Calu3 (cell line): ENCODE results near the gene TNRC18. TPM values are rescaled to one million over a fixed set of nuclear protein-coding genes. Genes with fewer than 3 reads are reported as not detected.
"Not testable (repeated sequence)": the region's sequence is repeated elsewhere in the genome, so short reads cannot be mapped to it uniquely, and the experiment has no call there.

ENCODE experiments used
- BruUV-seq: library from RNA; stranded (reverse); fragments of 400-500 nt; replicated peaks from 2 replicates; lab custom pipeline; 2021; lab: Mats Ljungman, UMichigan
- CTCF ChIA-PET: fragments of 300-600 bp; sonication (Branson Sonifier 250); formaldehyde crosslinking; loops from one replicate; lab custom pipeline; 2022; ENCODE audit warnings: antibody characterized with exemption; lab: Charles Lee
- DNase-seq: peaks from one replicate; pipeline ENCODE4 v3.0.0; 2022
- H3K27ac Mint-ChIP-seq: one replicate; pipeline ENCODE4 v1.8.0; 2022; ENCODE audit warnings: mixed read lengths; ENCODE audit not compliant: unreplicated experiment
- H3K27me3 Mint-ChIP-seq: one replicate; pipeline ENCODE4 v1.8.0; 2022; ENCODE audit warnings: mixed read lengths; ENCODE audit not compliant: unreplicated experiment
- H3K36me3 Mint-ChIP-seq: one replicate; pipeline ENCODE4 v1.8.0; 2022; ENCODE audit warnings: mild to moderate bottlenecking, moderate library complexity, mixed read lengths; ENCODE audit not compliant: insufficient read depth, unreplicated experiment
- H3K4me1 Mint-ChIP-seq: one replicate; pipeline ENCODE4 v1.8.0; 2022; ENCODE audit warnings: mild to moderate bottlenecking, low read depth, mixed read lengths; ENCODE audit not compliant: unreplicated experiment
- H3K4me3 Mint-ChIP-seq: one replicate; pipeline ENCODE4 v1.8.0; 2022; ENCODE audit warnings: mild to moderate bottlenecking, low read depth, moderate library complexity, mixed read lengths; ENCODE audit not compliant: unreplicated experiment
- H3K9me3 Mint-ChIP-seq: one replicate; pipeline ENCODE4 v1.8.0; 2022; ENCODE audit warnings: low read depth, mixed read lengths; ENCODE audit not compliant: unreplicated experiment
- intact Hi-C: fragments of 100-400 bp; cut with micrococcal nuclease; formaldehyde crosslinking; loops from one replicate; pipeline ENCODE4 v1.10.0; 2022; ENCODE audit not compliant: unreplicated experiment
- total RNA-seq: library from RNA; stranded (reverse); gene quantifications from 2 replicates; pipeline ENCODE4 v1.2.3, GENCODE V29; 2022
- TF ChIP-seq, protein P1 (sequence below): fragments of 200-600 bp; IDR thresholded peaks from one replicate; pipeline ENCODE4 v1.8.0; 2022; ENCODE audit warnings: antibody characterized with exemption; ENCODE audit not compliant: unreplicated experiment

The TNRC18 gene
- total RNA-seq, 1 experiment from 2014 or later: 213 TPM

DNA sequence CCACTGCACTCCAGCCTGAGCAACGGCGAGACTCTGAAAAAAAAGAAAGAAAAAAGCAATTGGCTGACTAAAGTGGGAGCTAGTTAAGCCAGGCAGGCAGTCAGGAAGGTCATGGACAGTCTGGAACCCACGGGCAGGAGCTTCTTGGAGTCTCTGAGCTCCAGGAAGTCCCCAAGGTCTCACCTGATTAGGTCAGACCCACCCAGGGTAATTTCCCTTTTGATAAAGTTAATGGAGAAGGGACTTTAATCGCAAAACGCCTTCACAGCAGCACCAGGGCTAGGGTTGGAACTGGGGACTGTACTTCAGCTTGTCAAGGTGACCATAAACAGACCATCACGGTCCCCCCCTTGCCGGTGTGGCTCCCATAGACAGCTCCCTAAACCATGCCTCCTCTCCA lies 134.3 kb downstream of the TNRC18 start:
- peaks cover 13% of the 10 kb centered on the region for H3K27me3 Mint-ChIP-seq
- TF ChIP-seq, protein P1, sequence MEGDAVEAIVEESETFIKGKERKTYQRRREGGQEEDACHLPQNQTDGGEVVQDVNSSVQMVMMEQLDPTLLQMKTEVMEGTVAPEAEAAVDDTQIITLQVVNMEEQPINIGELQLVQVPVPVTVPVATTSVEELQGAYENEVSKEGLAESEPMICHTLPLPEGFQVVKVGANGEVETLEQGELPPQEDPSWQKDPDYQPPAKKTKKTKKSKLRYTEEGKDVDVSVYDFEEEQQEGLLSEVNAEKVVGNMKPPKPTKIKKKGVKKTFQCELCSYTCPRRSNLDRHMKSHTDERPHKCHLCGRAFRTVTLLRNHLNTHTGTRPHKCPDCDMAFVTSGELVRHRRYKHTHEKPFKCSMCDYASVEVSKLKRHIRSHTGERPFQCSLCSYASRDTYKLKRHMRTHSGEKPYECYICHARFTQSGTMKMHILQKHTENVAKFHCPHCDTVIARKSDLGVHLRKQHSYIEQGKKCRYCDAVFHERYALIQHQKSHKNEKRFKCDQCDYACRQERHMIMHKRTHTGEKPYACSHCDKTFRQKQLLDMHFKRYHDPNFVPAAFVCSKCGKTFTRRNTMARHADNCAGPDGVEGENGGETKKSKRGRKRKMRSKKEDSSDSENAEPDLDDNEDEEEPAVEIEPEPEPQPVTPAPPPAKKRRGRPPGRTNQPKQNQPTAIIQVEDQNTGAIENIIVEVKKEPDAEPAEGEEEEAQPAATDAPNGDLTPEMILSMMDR: no peak
- H3K9me3 Mint-ChIP-seq: no peaks in the 10 kb centered on the region
- no peak for DNase-seq
- CTCF ChIA-PET: interaction anchor here (0.6 kb wide), 2 partner anchors 95 to 371 kb away, joined by 3 to 4 read pairs; no protein-coding TSS in a partner anchor
- intact Hi-C loops: no loop called here
- H3K4me1 Mint-ChIP-seq: peaks cover 7% of the 10 kb centered on the region
- no TSS peak for BruUV-seq
- H3K4me3 Mint-ChIP-seq: no peak overlapping the region
- no peaks in the 10 kb centered on the region for H3K36me3 Mint-ChIP-seq
- no peak overlapping the region for H3K27ac Mint-ChIP-seq

DNA sequence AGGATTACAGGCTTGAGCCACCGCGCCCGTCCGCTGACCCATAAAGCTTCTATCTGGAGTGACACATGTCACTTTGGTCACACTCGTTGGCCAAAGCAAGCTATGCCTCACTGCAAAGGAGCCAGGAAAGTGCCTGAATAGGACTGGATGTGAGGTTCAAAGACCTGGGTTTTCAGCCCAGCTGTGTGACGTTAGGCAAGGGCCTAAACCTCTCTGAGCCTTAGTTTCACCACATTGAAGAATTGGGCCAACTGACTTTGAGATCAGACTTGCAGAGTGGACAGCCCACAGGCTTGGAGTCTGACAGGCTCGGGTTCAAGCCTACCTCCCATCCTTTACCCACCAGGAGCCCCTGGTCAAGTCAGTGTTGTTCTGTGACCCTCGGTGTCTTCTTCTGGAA lies 135.1 kb downstream of the TNRC18 start:
- CTCF ChIA-PET: interaction anchor here (0.6 kb wide), 2 partner anchors 11 to 372 kb away, joined by 4 to 7 read pairs; no protein-coding TSS in a partner anchor
- H3K36me3 Mint-ChIP-seq, DNase-seq, H3K9me3 Mint-ChIP-seq, intact Hi-C loops, BruUV-seq, H3K27ac Mint-ChIP-seq, H3K4me3 Mint-ChIP-seq: not testable (repeated sequence)
- Mint-ChIP-seq H3K4me1 (peaks cover 12% of the 10 kb centered on the region), H3K27me3 (peaks cover 19% of the 10 kb centered on the region)

DNA sequence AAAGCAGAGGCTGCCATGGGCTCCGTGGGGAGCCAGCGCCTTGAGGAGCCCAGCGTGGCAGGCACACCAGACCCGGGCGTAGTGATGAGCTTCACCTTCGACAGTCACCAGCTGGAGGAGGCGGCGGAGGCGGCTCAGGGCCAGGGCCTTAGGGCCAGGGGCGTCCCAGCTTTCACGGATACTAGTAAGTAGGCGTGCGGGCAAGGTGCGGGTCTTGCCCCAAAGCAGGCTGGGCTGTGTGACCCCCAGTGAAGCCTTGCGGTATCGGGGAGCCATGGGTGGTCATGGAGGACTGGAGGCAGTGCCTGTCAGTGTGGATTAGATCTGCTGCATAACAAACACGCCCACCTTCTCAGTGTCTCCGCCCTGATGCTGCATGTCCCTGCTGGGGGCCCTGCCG lies 135.8 kb downstream of the TNRC18 start:
- Mint-ChIP-seq H3K27me3 (peaks cover 19% of the 10 kb centered on the region), H3K27ac (no peak overlapping the region), H3K36me3 (no peaks in the 10 kb centered on the region), H3K4me1 (peaks cover 12% of the 10 kb centered on the region), H3K9me3 (no peaks in the 10 kb centered on the region), H3K4me3 (no peak overlapping the region)
- intact Hi-C loops: no loop called here
- CTCF ChIA-PET: no interaction called here
- no TSS peak for BruUV-seq
- TF ChIP-seq, protein P1: no peak
- DNase-seq: no peak

DNA sequence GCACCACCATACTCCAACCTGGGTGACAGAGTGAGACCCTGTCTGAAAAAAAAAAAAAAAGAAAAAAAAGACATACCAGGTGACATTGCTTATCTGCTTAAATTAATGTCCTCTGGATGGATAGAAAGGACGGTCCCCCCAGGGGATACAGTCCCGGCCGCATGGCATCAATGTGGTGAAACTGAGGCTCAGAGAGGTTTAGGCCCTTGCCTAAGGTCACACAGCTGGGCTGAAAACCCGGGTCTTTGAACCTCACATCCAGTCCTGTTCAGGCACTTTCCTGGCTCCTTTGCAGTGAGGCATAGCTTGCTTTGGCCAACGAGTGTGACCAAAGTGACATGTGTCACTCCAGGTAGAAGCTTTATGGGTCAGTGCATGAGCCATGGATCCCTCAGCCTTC lies 136.3 kb downstream of the TNRC18 start:
- H3K36me3 Mint-ChIP-seq, CTCF ChIA-PET, DNase-seq, BruUV-seq, H3K27ac Mint-ChIP-seq, intact Hi-C loops, H3K9me3 Mint-ChIP-seq, H3K4me3 Mint-ChIP-seq: not testable (repeated sequence)
- Mint-ChIP-seq H3K27me3 (peaks cover 19% of the 10 kb centered on the region), H3K4me1 (peaks cover 12% of the 10 kb centered on the region)

DNA sequence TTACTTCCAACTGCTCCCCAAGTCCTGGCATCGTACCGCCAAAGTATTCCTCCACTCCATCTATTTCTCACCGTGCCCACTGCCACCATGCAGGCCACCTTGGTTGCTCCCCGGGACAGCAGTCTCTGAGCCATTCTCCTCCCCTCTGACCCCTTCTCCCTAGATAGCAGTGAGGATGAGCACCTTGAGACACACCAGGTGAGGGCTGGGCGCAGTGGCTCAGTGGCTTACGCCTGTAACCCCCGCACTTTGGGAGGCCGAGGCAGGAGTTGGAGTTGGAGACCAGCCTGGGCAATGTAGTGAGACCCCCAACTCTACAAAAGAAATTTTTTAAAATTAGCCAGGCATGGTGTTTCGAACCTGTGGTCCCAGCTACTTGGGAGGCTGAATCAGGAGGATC lies 136.7 kb downstream of the TNRC18 start:
- peaks cover 21% of the 10 kb centered on the region for H3K27me3 Mint-ChIP-seq
- no peaks in the 10 kb centered on the region for H3K36me3 Mint-ChIP-seq
- TF ChIP-seq, protein P1: no peak
- CTCF ChIA-PET: no interaction called here
- no TSS peak for BruUV-seq
- intact Hi-C loops: no loop called here
- no peak overlapping the region for H3K27ac Mint-ChIP-seq
- no peak overlapping the region for H3K4me3 Mint-ChIP-seq
- H3K4me1 Mint-ChIP-seq: peaks cover 12% of the 10 kb centered on the region
- H3K9me3 Mint-ChIP-seq: no peaks in the 10 kb centered on the region
- DNase-seq: no peak
